HCT116 (cell line): Measurements from ENCODE around the gene ZNF48. TPM values are rescaled to one million over a fixed set of nuclear protein-coding genes. Genes with fewer than 3 reads are reported as not detected.
A peak's percentile ranks its signal among the peaks of the same experiment; 100 is the strongest.

Experiments
- ATAC-seq: fragments of 200-7000 bp; cut with Tn5 transposase; 2 replicates; pipeline ENCODE4 v1.9.1; 2020; ENCODE audit warnings: mild to moderate bottlenecking, moderate library complexity
- BruUV-seq: library from RNA; stranded (reverse); fragments of 400-500 nt; replicated peaks from 2 replicates; lab custom pipeline; 2021; lab: Mats Ljungman, UMichigan
- CTCF ChIA-PET: fragments of 300-600 bp; sonication (Branson Sonifier 250); formaldehyde crosslinking; loops from one replicate; lab custom pipeline; 2021; ENCODE audit warnings: antibody characterized with exemption; lab: Charles Lee
- POLR2A ChIA-PET: fragments of 300-600, 350-600 bp; sonication (Branson Sonifier 250); formaldehyde crosslinking; loops from one replicate; lab custom pipeline; 2021; ENCODE audit warnings: antibody characterized with exemption; lab: Charles Lee
- RAD21 ChIA-PET, 2 experiments: fragments of 300-600 bp; sonication (Branson Sonifier 250); formaldehyde crosslinking; loops; one replicate each; lab custom pipeline; 2023; ENCODE audit warnings: low total read pairs in 2 of 2; ENCODE audit not compliant: uncharacterized antibody in 2 of 2, unreplicated experiment in 2 of 2, low non-redundant PET in 1 of 2; lab: Charles Lee
- DNase-seq: peaks from one replicate; pipeline ENCODE4 v3.0.0-alpha.2; 2010; ENCODE audit warnings: low read depth, low spot score
- H2AFZ ChIP-seq: fragments of 200-600 bp; shearing (Covaris generic), sonication (generic); 2 replicates; pipeline ENCODE4 v1.6.1; 2017; ENCODE audit warnings: low read depth, mixed run types, mixed read lengths, antibody characterized with exemption, low read length; ENCODE audit not compliant: poor library complexity, severe bottlenecking
- H3K27ac ChIP-seq: 2 replicates; pipeline ENCODE4 v1.5.1; 2012; ENCODE audit warnings: low read depth, low read length
- H3K27me3 ChIP-seq: fragments of 200-600 bp; sonication (generic); 2 replicates; pipeline ENCODE4 v1.6.1; 2016; ENCODE audit warnings: mixed run types, low read length, mixed read lengths; ENCODE audit not compliant: insufficient read depth
- H3K36me3 ChIP-seq, 2 experiments: fragments of 200-500 bp in 1 of 2; fragments of 200-600 bp in 1 of 2; sonication (Bioruptor generic) in 1 of 2; sonication (generic) in 1 of 2; 2 replicates each; pipeline versions ENCODE4 v1.5.1 to v1.6.1; 2014 to 2016; ENCODE audit warnings: low read length in 2 of 2, inconsistent platforms in 1 of 2, mixed read lengths in 1 of 2, mixed run types in 1 of 2; ENCODE audit not compliant: insufficient read depth in 2 of 2, control insufficient read depth in 1 of 2
- H3K4me1 ChIP-seq, 2 experiments: fragments of 200-600 bp in 1 of 2; sonication (generic) in 1 of 2; 2 replicates each; pipeline versions ENCODE4 v1.5.1 to v1.6.1; 2012 to 2017; ENCODE audit warnings: low read length in 2 of 2, inconsistent platforms in 1 of 2, mild to moderate bottlenecking in 1 of 2, mixed read lengths in 1 of 2, mixed run types in 1 of 2, moderate library complexity in 1 of 2; ENCODE audit not compliant: insufficient read depth in 2 of 2, control insufficient read depth in 1 of 2
- H3K4me2 ChIP-seq: fragments of 200-600 bp; sonication (generic); 2 replicates; pipeline ENCODE4 v1.6.1; 2017; ENCODE audit warnings: mixed run types, low read length, mixed read lengths
- H3K4me3 ChIP-seq, 2 experiments: fragments of 200-600 bp in 1 of 2; sonication (generic) in 1 of 2; replicated peaks in 1 of 2; 2 replicates each; pipeline ENCODE4 v1.5.1; 2011 to 2016; ENCODE audit warnings: low read length in 2 of 2, control low read depth in 1 of 2, low read depth in 1 of 2, mild to moderate bottlenecking in 1 of 2, mixed read lengths in 1 of 2, mixed run types in 1 of 2
- H3K79me2 ChIP-seq: fragments of 200-600 bp; sonication (generic); 2 replicates; pipeline ENCODE4 v1.6.1; 2017; ENCODE audit warnings: mild to moderate bottlenecking, mixed run types, low read length, moderate library complexity, mixed read lengths; ENCODE audit not compliant: insufficient read depth
- H3K9ac ChIP-seq: fragments of 200-600 bp; sonication (generic); 2 replicates; pipeline ENCODE4 v1.6.1; 2016; ENCODE audit warnings: low read length, mixed read lengths
- H3K9me2 ChIP-seq: fragments of 200-600 bp; sonication (generic), shearing (Covaris generic); 2 replicates; pipeline ENCODE4 v1.6.1; 2017; ENCODE audit warnings: mixed run types, mild to moderate bottlenecking, moderate library complexity; ENCODE audit not compliant: insufficient read depth
- H3K9me3 ChIP-seq, 2 experiments: fragments of 200-500 bp in 1 of 2; fragments of 200-600 bp in 1 of 2; sonication (Bioruptor generic) in 1 of 2; sonication (generic) in 1 of 2; 2 replicates each; pipeline ENCODE4 v1.6.1; 2014 to 2017; ENCODE audit warnings: low read length in 2 of 2, mixed read lengths in 2 of 2, inconsistent platforms in 1 of 2, low read depth in 1 of 2, mild to moderate bottlenecking in 1 of 2, mixed run types in 1 of 2, moderate library complexity in 1 of 2; ENCODE audit not compliant: control insufficient read depth in 1 of 2, insufficient read depth in 1 of 2
- H4K20me1 ChIP-seq: fragments of 200-600 bp; sonication (generic), shearing (Covaris generic); 2 replicates; pipeline ENCODE4 v1.6.1; 2017; ENCODE audit warnings: mixed run types, mild to moderate bottlenecking, moderate library complexity; ENCODE audit not compliant: insufficient read depth
- CBX3 ChIP-seq: IDR thresholded peaks from 2 replicates; pipeline ENCODE4 v1.6.1; 2012; ENCODE audit warnings: low read depth
- CEBPB ChIP-seq: IDR thresholded peaks from 2 replicates; pipeline ENCODE4 v1.6.1; 2012; ENCODE audit warnings: low read depth
- EZH2 ChIP-seq: fragments of 200-600 bp; sonication (generic); IDR thresholded peaks from 2 replicates; pipeline ENCODE4 v1.6.1; 2017; ENCODE audit warnings: antibody characterized with exemption, mixed run types
- FOSL1 ChIP-seq: IDR thresholded peaks from 2 replicates; pipeline ENCODE4 v1.6.1; 2012; ENCODE audit warnings: low read depth
- POLR2AphosphoS5 ChIP-seq: IDR thresholded peaks from 2 replicates; pipeline ENCODE4 v1.6.1; 2011; ENCODE audit warnings: mild to moderate bottlenecking, low read depth, low read length, moderate library complexity
- RAD21 ChIP-seq: IDR thresholded peaks from 2 replicates; pipeline ENCODE4 v1.6.1; 2012; ENCODE audit warnings: low read depth, mild to moderate bottlenecking
- SIN3A ChIP-seq: IDR thresholded peaks from 2 replicates; pipeline ENCODE4 v1.6.1; 2012; ENCODE audit warnings: low read depth
- SRF ChIP-seq: IDR thresholded peaks from 2 replicates; pipeline ENCODE4 v1.6.1; 2012; ENCODE audit warnings: low read depth
- TCF7L2 ChIP-seq: IDR thresholded peaks from 2 replicates; pipeline ENCODE4 v1.7.0; 2011; ENCODE audit warnings: borderline replicate concordance, inconsistent platforms; ENCODE audit not compliant: insufficient read depth, insufficient read length; ENCODE audit errors: extremely low read depth
- YY1 ChIP-seq: IDR thresholded peaks from 2 replicates; pipeline ENCODE4 v1.6.1; 2011; ENCODE audit warnings: low read length, low read depth, moderate library complexity, mild to moderate bottlenecking; ENCODE audit not compliant: insufficient replicate concordance; ENCODE audit errors: extremely low read depth
- ZNF274 ChIP-seq: fragments of 200-500 bp; sonication (Bioruptor generic); IDR thresholded peaks from 2 replicates; pipeline ENCODE4 v1.6.1; 2014; ENCODE audit warnings: mild to moderate bottlenecking, low read depth, low read length, inconsistent platforms
- intact Hi-C: fragments of 100-400 bp; cut with micrococcal nuclease; formaldehyde crosslinking; loops from 2 replicates; pipeline ENCODE4 v1.10.0; 2022
- total RNA-seq: library from RNA; stranded (reverse); gene quantifications from one replicate; pipeline ENCODE4 v1.2.1, GENCODE V29; 2021; ENCODE audit not compliant: unreplicated experiment
- TF ChIP-seq, protein P1 (sequence below): IDR thresholded peaks from 2 replicates; pipeline ENCODE4 v1.6.1; 2012; ENCODE audit warnings: low read depth
- TF ChIP-seq, protein P2 (sequence below): IDR thresholded peaks from 2 replicates; pipeline ENCODE4 v1.6.1; 2011; ENCODE audit warnings: mild to moderate bottlenecking, low read length, moderate library complexity; ENCODE audit not compliant: insufficient replicate concordance; ENCODE audit errors: extremely low read depth
- TF ChIP-seq, protein P3 (sequence below): IDR thresholded peaks from 2 replicates; pipeline ENCODE4 v1.6.1; 2012

Gene ZNF48
- total RNA-seq, 1 experiment from 2014 or later, result 17.9 TPM

DNA sequence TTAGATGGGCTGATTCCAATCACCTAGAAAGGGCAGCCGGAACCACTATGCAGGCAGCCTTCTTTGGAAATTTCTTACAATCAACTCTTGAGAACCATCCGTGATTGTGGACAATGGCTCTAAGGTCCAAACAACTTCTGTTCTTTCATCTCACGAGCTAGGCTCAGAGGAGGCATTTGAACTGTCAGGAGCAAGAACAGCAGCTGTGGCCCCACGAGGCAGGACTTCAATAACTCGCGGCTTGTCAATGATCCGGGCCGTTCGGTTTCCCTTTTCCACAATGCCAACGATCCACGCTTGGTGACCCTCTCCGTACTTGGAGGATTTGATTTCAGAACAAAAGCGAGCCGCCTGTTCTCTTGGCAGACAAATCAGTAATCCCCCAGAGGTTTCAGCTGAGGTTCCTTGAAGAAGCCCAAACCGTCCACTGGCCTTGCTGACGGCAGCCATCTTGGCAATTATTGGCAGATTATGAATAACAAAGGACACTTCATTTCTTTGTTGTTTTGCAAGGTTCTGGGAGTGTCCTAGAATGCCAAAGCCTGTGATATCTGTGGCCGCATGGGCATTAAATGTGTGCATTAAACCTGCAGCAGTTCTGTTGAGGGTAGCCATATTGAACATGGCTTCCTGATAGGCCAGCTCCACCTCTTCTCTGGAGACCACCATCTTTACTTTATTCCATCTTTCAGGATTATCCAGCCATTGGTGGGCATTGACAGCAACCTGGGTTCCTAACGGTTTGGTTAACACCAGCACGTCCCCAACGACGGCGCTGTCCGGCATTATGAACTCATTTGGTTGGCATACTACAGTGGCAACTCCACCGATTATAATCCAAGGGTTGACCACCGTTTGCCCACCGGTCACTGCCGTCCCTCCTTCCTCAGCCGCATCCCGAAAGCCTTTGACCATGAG lies 49.3 kb downstream of the ZNF48 start:
- BruUV-seq, result TSS peak; percentile 77
- DNase-seq (no peak), ATAC-seq (no peak)
- Histone ChIP-seq H3K4me1 (peaks cover 5 to 20% of the 10 kb centered on the region in 2 experiments), H3K27ac (peak overlapping the region; percentile 86), H3K9me2 (no peaks in the 10 kb centered on the region), H3K4me3 (peak overlapping the region; percentile 80 to 90), H3K9ac (peak overlapping the region; percentile 90), H4K20me1 (no peaks in the 10 kb centered on the region), H3K27me3 (no peaks in the 10 kb centered on the region), H3K79me2 (peaks cover 12% of the 10 kb centered on the region; the same call in 1 of the 2 replicates), H3K9me3 (no peaks in the 10 kb centered on the region), H3K36me3 (peaks cover 2 to 8% of the 10 kb centered on the region in 2 experiments; a peak in 2 of 4 replicates), H3K4me2 (peak overlapping the region; percentile 95), H2AFZ (no peak overlapping the region)
- intact Hi-C loops, result loop anchor here (5.0 kb wide), 2 partner anchors 183 to 478 kb away; partner anchors contain the start of gene FBXL19
- TF ChIP-seq POLR2AphosphoS5 (0 out of 2 replicates have a peak, but pooled peaks have one; percentile 15), EZH2 (no peak), SIN3A (no peak), TCF7L2 (no peak), ZNF274 (no peak), FOSL1 (no peak), RAD21 (no peak), YY1 (peak; percentile 46), CBX3 (no peak), SRF (no peak), CEBPB (no peak)
- TF ChIP-seq, protein P1, sequence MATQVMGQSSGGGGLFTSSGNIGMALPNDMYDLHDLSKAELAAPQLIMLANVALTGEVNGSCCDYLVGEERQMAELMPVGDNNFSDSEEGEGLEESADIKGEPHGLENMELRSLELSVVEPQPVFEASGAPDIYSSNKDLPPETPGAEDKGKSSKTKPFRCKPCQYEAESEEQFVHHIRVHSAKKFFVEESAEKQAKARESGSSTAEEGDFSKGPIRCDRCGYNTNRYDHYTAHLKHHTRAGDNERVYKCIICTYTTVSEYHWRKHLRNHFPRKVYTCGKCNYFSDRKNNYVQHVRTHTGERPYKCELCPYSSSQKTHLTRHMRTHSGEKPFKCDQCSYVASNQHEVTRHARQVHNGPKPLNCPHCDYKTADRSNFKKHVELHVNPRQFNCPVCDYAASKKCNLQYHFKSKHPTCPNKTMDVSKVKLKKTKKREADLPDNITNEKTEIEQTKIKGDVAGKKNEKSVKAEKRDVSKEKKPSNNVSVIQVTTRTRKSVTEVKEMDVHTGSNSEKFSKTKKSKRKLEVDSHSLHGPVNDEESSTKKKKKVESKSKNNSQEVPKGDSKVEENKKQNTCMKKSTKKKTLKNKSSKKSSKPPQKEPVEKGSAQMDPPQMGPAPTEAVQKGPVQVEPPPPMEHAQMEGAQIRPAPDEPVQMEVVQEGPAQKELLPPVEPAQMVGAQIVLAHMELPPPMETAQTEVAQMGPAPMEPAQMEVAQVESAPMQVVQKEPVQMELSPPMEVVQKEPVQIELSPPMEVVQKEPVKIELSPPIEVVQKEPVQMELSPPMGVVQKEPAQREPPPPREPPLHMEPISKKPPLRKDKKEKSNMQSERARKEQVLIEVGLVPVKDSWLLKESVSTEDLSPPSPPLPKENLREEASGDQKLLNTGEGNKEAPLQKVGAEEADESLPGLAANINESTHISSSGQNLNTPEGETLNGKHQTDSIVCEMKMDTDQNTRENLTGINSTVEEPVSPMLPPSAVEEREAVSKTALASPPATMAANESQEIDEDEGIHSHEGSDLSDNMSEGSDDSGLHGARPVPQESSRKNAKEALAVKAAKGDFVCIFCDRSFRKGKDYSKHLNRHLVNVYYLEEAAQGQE, result no peak
- TF ChIP-seq, protein P2, sequence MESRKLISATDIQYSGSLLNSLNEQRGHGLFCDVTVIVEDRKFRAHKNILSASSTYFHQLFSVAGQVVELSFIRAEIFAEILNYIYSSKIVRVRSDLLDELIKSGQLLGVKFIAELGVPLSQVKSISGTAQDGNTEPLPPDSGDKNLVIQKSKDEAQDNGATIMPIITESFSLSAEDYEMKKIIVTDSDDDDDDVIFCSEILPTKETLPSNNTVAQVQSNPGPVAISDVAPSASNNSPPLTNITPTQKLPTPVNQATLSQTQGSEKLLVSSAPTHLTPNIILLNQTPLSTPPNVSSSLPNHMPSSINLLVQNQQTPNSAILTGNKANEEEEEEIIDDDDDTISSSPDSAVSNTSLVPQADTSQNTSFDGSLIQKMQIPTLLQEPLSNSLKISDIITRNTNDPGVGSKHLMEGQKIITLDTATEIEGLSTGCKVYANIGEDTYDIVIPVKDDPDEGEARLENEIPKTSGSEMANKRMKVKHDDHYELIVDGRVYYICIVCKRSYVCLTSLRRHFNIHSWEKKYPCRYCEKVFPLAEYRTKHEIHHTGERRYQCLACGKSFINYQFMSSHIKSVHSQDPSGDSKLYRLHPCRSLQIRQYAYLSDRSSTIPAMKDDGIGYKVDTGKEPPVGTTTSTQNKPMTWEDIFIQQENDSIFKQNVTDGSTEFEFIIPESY, result no peak
- TF ChIP-seq, protein P3, sequence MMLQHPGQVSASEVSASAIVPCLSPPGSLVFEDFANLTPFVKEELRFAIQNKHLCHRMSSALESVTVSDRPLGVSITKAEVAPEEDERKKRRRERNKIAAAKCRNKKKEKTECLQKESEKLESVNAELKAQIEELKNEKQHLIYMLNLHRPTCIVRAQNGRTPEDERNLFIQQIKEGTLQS, result no peak
- RAD21 ChIA-PET, result no interaction called here
- POLR2A ChIA-PET, result interaction anchor here (0.6 to 2.2 kb wide), 5 partner anchors 11 to 166 kb away, joined by 3 to 10 read pairs (median 3); partner anchors contain the start of genes DCTPP1 and ZNF689
- CTCF ChIA-PET, result interaction anchor here (1.2 kb wide), 1 partner anchor 15 kb away, joined by 6 read pairs; the partner anchor contains the start of gene DCTPP1
